Neural cell (in vitro differentiated cells): ENCODE data around the gene ZNF804B. TPM values are rescaled to one million over a fixed set of nuclear protein-coding genes. Genes with fewer than 3 reads are reported as not detected.

Experiments used
- H2AFZ ChIP-seq: fragments of 200-600, 300-800 bp; sonication (generic), shearing (Covaris generic); 2 replicates; pipeline ENCODE4 v1.6.0; 2014; ENCODE audit warnings: low read depth, mild to moderate bottlenecking, antibody characterized with exemption, low read length, moderate library complexity
- H3F3A ChIP-seq: fragments of 200-600 bp; shearing (Covaris generic); 2 replicates; pipeline ENCODE4 v1.6.1; 2016; ENCODE audit warnings: mild to moderate bottlenecking, moderate library complexity, mixed read lengths, antibody characterized with exemption, low read length; ENCODE audit not compliant: insufficient read depth, poor library complexity, severe bottlenecking
- H3K27ac ChIP-seq: fragments of 200-600, 300-800 bp; sonication (generic), shearing (Covaris generic); 2 replicates; pipeline ENCODE4 v1.5.1; 2014; ENCODE audit warnings: mild to moderate bottlenecking, low read length, moderate library complexity
- H3K27me3 ChIP-seq: fragments of 300-800, 200-600 bp; sonication (generic), shearing (Covaris generic); 2 replicates; pipeline ENCODE4 v1.6.0; 2014; ENCODE audit warnings: mild to moderate bottlenecking, low read depth, low read length, moderate library complexity; ENCODE audit not compliant: insufficient read depth
- H3K36me3 ChIP-seq: fragments of 300-800, 200-600 bp; sonication (generic), shearing (Covaris generic); 2 replicates; pipeline ENCODE4 v1.5.1; 2014; ENCODE audit warnings: mild to moderate bottlenecking, antibody characterized with exemption, low read length, moderate library complexity; ENCODE audit not compliant: insufficient read depth
- H3K4me2 ChIP-seq: fragments of 300-800, 200-600 bp; sonication (generic), shearing (Covaris generic); 2 replicates; pipeline ENCODE4 v1.6.0; 2014; ENCODE audit warnings: mild to moderate bottlenecking, low read length
- H3K4me3 ChIP-seq: fragments of 300-800, 200-600 bp; sonication (generic), shearing (Covaris generic); 2 replicates; pipeline ENCODE4 v1.5.1; 2014; ENCODE audit warnings: mild to moderate bottlenecking, low read length, moderate library complexity
- H3K79me2 ChIP-seq: fragments of 200-600 bp; shearing (Covaris generic); replicated peaks from 2 replicates; pipeline ENCODE4 v1.6.0; 2014; ENCODE audit warnings: mild to moderate bottlenecking, low read length, moderate library complexity; ENCODE audit not compliant: insufficient read depth
- H3K9ac ChIP-seq: fragments of 300-800, 200-600 bp; sonication (generic), shearing (Covaris generic); 2 replicates; pipeline ENCODE4 v1.6.1; 2016; ENCODE audit warnings: mild to moderate bottlenecking, low read length, mixed read lengths
- H3K9me2 ChIP-seq: fragments of 200-600 bp; shearing (Covaris generic); 2 replicates; pipeline ENCODE4 v1.6.1; 2016; ENCODE audit warnings: mild to moderate bottlenecking, low read length, mixed read lengths; ENCODE audit not compliant: insufficient read depth
- H3K9me3 ChIP-seq: fragments of 200-600, 300-800 bp; sonication (generic), shearing (Covaris generic); 2 replicates; pipeline ENCODE4 v1.6.1; 2016; ENCODE audit warnings: mild to moderate bottlenecking, mixed run types, low read length, moderate library complexity, mixed read lengths
- H4K20me1 ChIP-seq: fragments of 200-600 bp; shearing (Covaris generic); 2 replicates; pipeline ENCODE4 v1.6.1; 2016; ENCODE audit warnings: mild to moderate bottlenecking, mixed run types; ENCODE audit not compliant: insufficient read depth
- EP300 ChIP-seq: fragments of 450-650 bp; conservative IDR thresholded peaks from 2 replicates; pipeline ENCODE4 v1.6.1; 2014; ENCODE audit warnings: antibody characterized with exemption, mild to moderate bottlenecking, moderate library complexity; ENCODE audit not compliant: poor library complexity, severe bottlenecking
- EZH2 ChIP-seq: fragments of 200-600, 300-800 bp; shearing (Covaris generic), sonication (generic); IDR thresholded peaks from 2 replicates; pipeline ENCODE4 v1.6.1; 2014; ENCODE audit warnings: antibody characterized with exemption, low read length, borderline replicate concordance, mild to moderate bottlenecking; ENCODE audit not compliant: insufficient read depth, poor library complexity, severe bottlenecking
- MXI1 ChIP-seq: fragments of 450-650 bp; conservative IDR thresholded peaks from 2 replicates; pipeline ENCODE4 v1.6.1; 2014; ENCODE audit warnings: antibody characterized with exemption, mild to moderate bottlenecking; ENCODE audit not compliant: poor library complexity, severe bottlenecking
- POLR2AphosphoS5 ChIP-seq: IDR thresholded peaks from 2 replicates; pipeline ENCODE4 v1.6.1; 2012
- RAD21 ChIP-seq: fragments of 450-650 bp; conservative IDR thresholded peaks from 2 replicates; pipeline ENCODE4 v1.6.1; 2014; ENCODE audit warnings: antibody characterized with exemption, mild to moderate bottlenecking, moderate library complexity
- REST ChIP-seq: IDR thresholded peaks from 2 replicates; pipeline ENCODE4 v1.6.1; 2012; ENCODE audit warnings: borderline replicate concordance
- SMC3 ChIP-seq: fragments of 450-650 bp; conservative IDR thresholded peaks from 2 replicates; pipeline ENCODE4 v1.6.1; 2014; ENCODE audit warnings: antibody characterized with exemption, mild to moderate bottlenecking, moderate library complexity; ENCODE audit not compliant: poor library complexity
- TAF1 ChIP-seq: IDR thresholded peaks from 2 replicates; pipeline ENCODE4 v1.6.1; 2012; ENCODE audit warnings: low read depth
- polyA plus RNA-seq: library from polyadenylated mRNA; depleted of rRNA; stranded (reverse); fragments of >200 nt; gene quantifications from 2 replicates; pipeline ENCODE4 v1.2.3, GENCODE V29; 2014
- TF ChIP-seq, protein P1 (sequence below): fragments of 450-650 bp; IDR thresholded peaks from 2 replicates; pipeline ENCODE4 v1.5.1; 2014; ENCODE audit warnings: antibody characterized with exemption, mild to moderate bottlenecking, moderate library complexity; ENCODE audit not compliant: poor library complexity, severe bottlenecking

Gene ZNF804B
- polyA plus RNA-seq, 1 donor from 2014 or later = 0.37 TPM

DNA sequence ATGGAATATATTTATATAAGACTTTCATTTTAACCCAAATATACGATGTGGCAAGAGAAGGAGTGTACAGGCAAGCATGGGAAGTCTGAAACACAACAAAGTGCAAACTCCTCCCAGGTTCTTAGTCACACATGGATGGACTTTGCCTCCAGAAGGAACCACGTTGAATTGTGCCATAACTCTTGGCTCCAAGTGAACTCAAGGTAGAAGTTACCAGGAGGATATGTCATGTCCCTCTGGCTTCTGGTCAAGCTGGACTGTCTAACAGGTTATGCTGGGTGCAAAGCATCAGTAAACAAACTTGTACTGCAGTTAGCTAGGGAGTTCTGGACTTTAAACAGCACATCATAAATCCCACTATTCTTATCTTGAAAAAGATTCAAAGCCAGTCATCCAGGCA lies 364.4 kb downstream of the ZNF804B start:
- Histone ChIP-seq H3K36me3 (no peaks in the 10 kb centered on the region), H3K4me3 (no peak overlapping the region), H3K4me2 (no peak overlapping the region), H3F3A (no peaks in the 10 kb centered on the region), H3K9me3 (no peaks in the 10 kb centered on the region), H2AFZ (no peak overlapping the region), H3K9ac (no peak overlapping the region), H3K27ac (no peak overlapping the region), H3K79me2 (no peaks in the 10 kb centered on the region), H3K9me2 (no peaks in the 10 kb centered on the region), H4K20me1 (no peaks in the 10 kb centered on the region), H3K27me3 (no peaks in the 10 kb centered on the region)
- no peak for TF ChIP-seq SMC3
- TF ChIP-seq REST = no peak
- TF ChIP-seq POLR2AphosphoS5 = no peak
- no peak for TF ChIP-seq EZH2
- no peak for TF ChIP-seq EP300
- no peak for TF ChIP-seq RAD21
- TF ChIP-seq TAF1 = no peak
- TF ChIP-seq MXI1 = no peak
- TF ChIP-seq, protein P1, sequence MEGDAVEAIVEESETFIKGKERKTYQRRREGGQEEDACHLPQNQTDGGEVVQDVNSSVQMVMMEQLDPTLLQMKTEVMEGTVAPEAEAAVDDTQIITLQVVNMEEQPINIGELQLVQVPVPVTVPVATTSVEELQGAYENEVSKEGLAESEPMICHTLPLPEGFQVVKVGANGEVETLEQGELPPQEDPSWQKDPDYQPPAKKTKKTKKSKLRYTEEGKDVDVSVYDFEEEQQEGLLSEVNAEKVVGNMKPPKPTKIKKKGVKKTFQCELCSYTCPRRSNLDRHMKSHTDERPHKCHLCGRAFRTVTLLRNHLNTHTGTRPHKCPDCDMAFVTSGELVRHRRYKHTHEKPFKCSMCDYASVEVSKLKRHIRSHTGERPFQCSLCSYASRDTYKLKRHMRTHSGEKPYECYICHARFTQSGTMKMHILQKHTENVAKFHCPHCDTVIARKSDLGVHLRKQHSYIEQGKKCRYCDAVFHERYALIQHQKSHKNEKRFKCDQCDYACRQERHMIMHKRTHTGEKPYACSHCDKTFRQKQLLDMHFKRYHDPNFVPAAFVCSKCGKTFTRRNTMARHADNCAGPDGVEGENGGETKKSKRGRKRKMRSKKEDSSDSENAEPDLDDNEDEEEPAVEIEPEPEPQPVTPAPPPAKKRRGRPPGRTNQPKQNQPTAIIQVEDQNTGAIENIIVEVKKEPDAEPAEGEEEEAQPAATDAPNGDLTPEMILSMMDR = no peak

- Histone ChIP-seq H3K36me3 (no peaks in the 10 kb centered on the region), H3K4me2 (no peak overlapping the region), H3F3A (no peaks in the 10 kb centered on the region), H3K4me3 (no peak overlapping the region), H3K9me2 (no peaks in the 10 kb centered on the region), H3K9me3 (no peaks in the 10 kb centered on the region), H3K79me2 (no peaks in the 10 kb centered on the region), H3K27ac (no peak overlapping the region), H3K27me3 (no peaks in the 10 kb centered on the region), H4K20me1 (no peaks in the 10 kb centered on the region), H2AFZ (no peak overlapping the region), H3K9ac (no peak overlapping the region)
- TF ChIP-seq MXI1 = no peak
- TF ChIP-seq TAF1 = no peak
- no peak for TF ChIP-seq POLR2AphosphoS5
- TF ChIP-seq EP300 = no peak
- TF ChIP-seq, protein P1 = no peak
- TF ChIP-seq SMC3 = no peak
- no peak for TF ChIP-seq RAD21
- TF ChIP-seq REST = no peak
- no peak for TF ChIP-seq EZH2
Observed at GRCh38 chr7:89129600-89130375, 370.3 kb downstream of the ZNF804B start.
